K562 (cell line): ENCODE results near the gene CPNE8.

Source experiments
- EP400 ChIP-seq: fragments of 450-650 bp; IDR thresholded peaks from 2 replicates; pipeline ENCODE4 v1.6.1; 2017; ENCODE audit warnings: antibody characterized with exemption, mild to moderate bottlenecking, moderate library complexity
- EZH2 ChIP-seq: IDR thresholded peaks from 2 replicates; pipeline ENCODE4 v1.6.1; 2012; ENCODE audit warnings: low read depth, mild to moderate bottlenecking, inconsistent platforms, low read length, borderline replicate concordance
- JUNB ChIP-seq: fragments of 450-650 bp; formaldehyde crosslinking; conservative IDR thresholded peaks from 2 replicates; pipeline ENCODE4 v1.4.0; 2020; ENCODE audit warnings: mild to moderate bottlenecking
- PRPF4 ChIP-seq: fragments of 200-400 bp; formaldehyde crosslinking; IDR thresholded peaks from one replicate; pipeline ENCODE4 v1.6.1; 2017; ENCODE audit warnings: low read length, low read depth, mild to moderate bottlenecking; ENCODE audit not compliant: insufficient read depth, poor library complexity, severe bottlenecking
- SNRNP70 ChIP-seq: fragments of 200-400 bp; formaldehyde crosslinking; optimal IDR thresholded peaks from 2 replicates; pipeline ENCODE3; 2017; ENCODE audit warnings: low read depth, low read length
- SREBF1 ChIP-seq: fragments of 150-350 bp; IDR thresholded peaks from 2 replicates; pipeline ENCODE4 v1.6.1; 2014; ENCODE audit warnings: antibody characterized with exemption, low read depth, low read length, borderline replicate concordance
- TBP ChIP-seq: optimal IDR thresholded peaks from 2 replicates; pipeline ENCODE3; 2011; ENCODE audit warnings: low read depth, low read length, improper control_type of control experiment
- ZBTB7A ChIP-seq: IDR thresholded peaks from 2 replicates; pipeline ENCODE4 v1.6.1; 2011; ENCODE audit warnings: low read depth, mild to moderate bottlenecking, low read length, moderate library complexity, borderline replicate concordance; ENCODE audit not compliant: control insufficient read depth
- ZNF644 ChIP-seq: fragments of 200-800 bp; sonication (Bioruptor generic); IDR thresholded peaks from 2 replicates; pipeline ENCODE4 v1.6.1; 2016; ENCODE audit warnings: low read depth, missing genetic modification characterization, missing compliant biosample characterization
- TF ChIP-seq, protein P1 (sequence below): IDR thresholded peaks from 2 replicates; pipeline ENCODE4 v1.6.1; 2016; ENCODE audit warnings: missing genetic modification characterization, missing compliant biosample characterization
- TF ChIP-seq, protein P2 (sequence below), 3 experiments: IDR thresholded peaks in 2 of 3; conservative IDR thresholded peaks in 1 of 3; 2 replicates each; pipeline ENCODE4 v1.5.1; 2011 to 2012; ENCODE audit warnings: low read length in 3 of 3, mild to moderate bottlenecking in 3 of 3, control low read depth in 2 of 3, improper control_type of control experiment in 1 of 3, inconsistent platforms in 1 of 3, low read depth in 1 of 3, mixed read lengths in 1 of 3, moderate library complexity in 1 of 3; ENCODE audit not compliant: insufficient read depth in 2 of 3
- TF ChIP-seq, protein P3 (sequence below), 2 experiments: fragments of 150-350 bp in 1 of 2; IDR thresholded peaks; 2 replicates each; pipeline ENCODE4 v1.6.1; 2012 to 2016; ENCODE audit warnings: low read depth in 2 of 2, low read length in 2 of 2, mild to moderate bottlenecking in 1 of 2, moderate library complexity in 1 of 2

DNA sequence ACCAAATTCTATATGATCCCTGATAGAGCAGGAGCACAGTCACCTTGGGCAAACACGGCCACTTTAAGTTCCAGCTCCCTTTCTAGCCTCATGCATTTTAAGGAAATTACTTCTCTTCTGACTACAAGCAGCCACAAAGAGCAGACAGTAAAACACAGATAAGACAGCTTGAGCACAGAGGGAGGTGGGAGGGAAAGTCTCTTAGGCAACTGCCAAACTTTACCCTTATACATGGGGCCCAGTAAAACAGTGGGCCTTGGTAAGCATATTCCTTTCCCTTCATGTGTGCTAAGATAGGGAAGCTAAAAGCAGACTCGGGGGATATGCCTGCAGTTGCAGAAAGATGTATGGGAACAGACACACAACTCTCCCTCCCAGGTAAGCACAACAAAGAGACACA lies 235.9 kb downstream of the CPNE8 start:
- TF ChIP-seq, protein P1, sequence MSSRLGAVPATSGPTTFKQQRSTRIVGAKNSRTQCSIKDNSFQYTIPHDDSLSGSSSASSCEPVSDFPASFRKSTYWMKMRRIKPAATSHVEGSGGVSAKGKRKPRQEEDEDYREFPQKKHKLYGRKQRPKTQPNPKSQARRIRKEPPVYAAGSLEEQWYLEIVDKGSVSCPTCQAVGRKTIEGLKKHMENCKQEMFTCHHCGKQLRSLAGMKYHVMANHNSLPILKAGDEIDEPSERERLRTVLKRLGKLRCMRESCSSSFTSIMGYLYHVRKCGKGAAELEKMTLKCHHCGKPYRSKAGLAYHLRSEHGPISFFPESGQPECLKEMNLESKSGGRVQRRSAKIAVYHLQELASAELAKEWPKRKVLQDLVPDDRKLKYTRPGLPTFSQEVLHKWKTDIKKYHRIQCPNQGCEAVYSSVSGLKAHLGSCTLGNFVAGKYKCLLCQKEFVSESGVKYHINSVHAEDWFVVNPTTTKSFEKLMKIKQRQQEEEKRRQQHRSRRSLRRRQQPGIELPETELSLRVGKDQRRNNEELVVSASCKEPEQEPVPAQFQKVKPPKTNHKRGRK: no peak
- TF ChIP-seq, protein P2, sequence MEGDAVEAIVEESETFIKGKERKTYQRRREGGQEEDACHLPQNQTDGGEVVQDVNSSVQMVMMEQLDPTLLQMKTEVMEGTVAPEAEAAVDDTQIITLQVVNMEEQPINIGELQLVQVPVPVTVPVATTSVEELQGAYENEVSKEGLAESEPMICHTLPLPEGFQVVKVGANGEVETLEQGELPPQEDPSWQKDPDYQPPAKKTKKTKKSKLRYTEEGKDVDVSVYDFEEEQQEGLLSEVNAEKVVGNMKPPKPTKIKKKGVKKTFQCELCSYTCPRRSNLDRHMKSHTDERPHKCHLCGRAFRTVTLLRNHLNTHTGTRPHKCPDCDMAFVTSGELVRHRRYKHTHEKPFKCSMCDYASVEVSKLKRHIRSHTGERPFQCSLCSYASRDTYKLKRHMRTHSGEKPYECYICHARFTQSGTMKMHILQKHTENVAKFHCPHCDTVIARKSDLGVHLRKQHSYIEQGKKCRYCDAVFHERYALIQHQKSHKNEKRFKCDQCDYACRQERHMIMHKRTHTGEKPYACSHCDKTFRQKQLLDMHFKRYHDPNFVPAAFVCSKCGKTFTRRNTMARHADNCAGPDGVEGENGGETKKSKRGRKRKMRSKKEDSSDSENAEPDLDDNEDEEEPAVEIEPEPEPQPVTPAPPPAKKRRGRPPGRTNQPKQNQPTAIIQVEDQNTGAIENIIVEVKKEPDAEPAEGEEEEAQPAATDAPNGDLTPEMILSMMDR (IDR thresholded peaks at IDR 0.05 in 2 of 3, conservative IDR thresholded peaks at IDR 0.05 in 1 of 3; ENCODE audit: insufficient read depth in 2 of 3, low read depth in 1 of 3, low read length in 3 of 3): no peak
- TF ChIP-seq EZH2 (no peak), ZNF644 (tag) (no peak), SREBF1 (no peak), SNRNP70 (no peak), PRPF4 (no peak), TBP (no peak), EP400 (no peak), JUNB (CRISPR knock-in tag) (no peak), ZBTB7A (no peak)
- TF ChIP-seq, protein P3, sequence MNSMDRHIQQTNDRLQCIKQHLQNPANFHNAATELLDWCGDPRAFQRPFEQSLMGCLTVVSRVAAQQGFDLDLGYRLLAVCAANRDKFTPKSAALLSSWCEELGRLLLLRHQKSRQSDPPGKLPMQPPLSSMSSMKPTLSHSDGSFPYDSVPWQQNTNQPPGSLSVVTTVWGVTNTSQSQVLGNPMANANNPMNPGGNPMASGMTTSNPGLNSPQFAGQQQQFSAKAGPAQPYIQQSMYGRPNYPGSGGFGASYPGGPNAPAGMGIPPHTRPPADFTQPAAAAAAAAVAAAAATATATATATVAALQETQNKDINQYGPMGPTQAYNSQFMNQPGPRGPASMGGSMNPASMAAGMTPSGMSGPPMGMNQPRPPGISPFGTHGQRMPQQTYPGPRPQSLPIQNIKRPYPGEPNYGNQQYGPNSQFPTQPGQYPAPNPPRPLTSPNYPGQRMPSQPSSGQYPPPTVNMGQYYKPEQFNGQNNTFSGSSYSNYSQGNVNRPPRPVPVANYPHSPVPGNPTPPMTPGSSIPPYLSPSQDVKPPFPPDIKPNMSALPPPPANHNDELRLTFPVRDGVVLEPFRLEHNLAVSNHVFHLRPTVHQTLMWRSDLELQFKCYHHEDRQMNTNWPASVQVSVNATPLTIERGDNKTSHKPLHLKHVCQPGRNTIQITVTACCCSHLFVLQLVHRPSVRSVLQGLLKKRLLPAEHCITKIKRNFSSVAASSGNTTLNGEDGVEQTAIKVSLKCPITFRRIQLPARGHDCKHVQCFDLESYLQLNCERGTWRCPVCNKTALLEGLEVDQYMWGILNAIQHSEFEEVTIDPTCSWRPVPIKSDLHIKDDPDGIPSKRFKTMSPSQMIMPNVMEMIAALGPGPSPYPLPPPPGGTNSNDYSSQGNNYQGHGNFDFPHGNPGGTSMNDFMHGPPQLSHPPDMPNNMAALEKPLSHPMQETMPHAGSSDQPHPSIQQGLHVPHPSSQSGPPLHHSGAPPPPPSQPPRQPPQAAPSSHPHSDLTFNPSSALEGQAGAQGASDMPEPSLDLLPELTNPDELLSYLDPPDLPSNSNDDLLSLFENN (IDR thresholded peaks at IDR 0.05; ENCODE audit: low read depth in 2 of 2, low read length in 2 of 2): no peak
